GM18870 (cell line): ENCODE data around the gene FRMPD4.
"Not testable (repeated sequence)": the region's sequence is repeated elsewhere in the genome, so short reads cannot be mapped to it uniquely, and the experiment has no call there.

Experiments
- ATAC-seq: cut with Tn5 transposase; IDR thresholded peaks from one replicate; pipeline ENCODE4 v1.9.1; 2021; ENCODE audit warnings: moderate library complexity; ENCODE audit not compliant: unreplicated experiment

FRMPD4 gene

GRCh38 chrX:12138361-12139313 is at the start of gene FRMPD4:
FRMPD4 (plus strand) TSS chrX:12138473; CDS start chrX:12138972, 499 bp downstream.
- no peak for ATAC-seq

GRCh38 chrX:12089740-12090139 is 48.5 kb upstream of the FRMPD4 start:
- no peak for ATAC-seq

GRCh38 chrX:12113321-12113720 is 25.0 kb upstream of the FRMPD4 start:
- ATAC-seq = no peak

- no peak for ATAC-seq
Measured at GRCh38 chrX:12115377-12115776, 22.9 kb upstream of the FRMPD4 start.

- no peak for ATAC-seq
Measured at GRCh38 chrX:12118134-12118533, 20.1 kb upstream of the FRMPD4 start.

- no peak for ATAC-seq
Measured at GRCh38 chrX:12128017-12128416, 10.3 kb upstream of the FRMPD4 start.

GRCh38 chrX:12137951-12138360 is 317 bp upstream of the FRMPD4 start:
- no peak for ATAC-seq

GRCh38 chrX:12139934-12140611 is 1.8 kb downstream of the FRMPD4 start:
- no peak for ATAC-seq

- ATAC-seq = no peak
Measured at GRCh38 chrX:12141511-12141910, 3.2 kb downstream of the FRMPD4 start.

GRCh38 chrX:12142661-12143060 is 4.4 kb downstream of the FRMPD4 start:
- no peak for ATAC-seq

GRCh38 chrX:12145402-12145801 is 7.1 kb downstream of the FRMPD4 start:
- no peak for ATAC-seq

GRCh38 chrX:12149670-12150407 is 11.6 kb downstream of the FRMPD4 start:
- no peak for ATAC-seq

- ATAC-seq = no peak
Measured at GRCh38 chrX:12153317-12153716, 15.0 kb downstream of the FRMPD4 start.

- no peak for ATAC-seq
Measured at GRCh38 chrX:12153741-12154140, 15.5 kb downstream of the FRMPD4 start.

GRCh38 chrX:12159799-12160198 is 21.5 kb downstream of the FRMPD4 start:
- no peak for ATAC-seq

GRCh38 chrX:12162420-12162819 is 24.1 kb downstream of the FRMPD4 start:
- ATAC-seq = no peak

GRCh38 chrX:12164180-12164579 is 25.9 kb downstream of the FRMPD4 start:
- ATAC-seq = not testable (repeated sequence)

GRCh38 chrX:12170755-12171154 is 32.5 kb downstream of the FRMPD4 start:
- no peak for ATAC-seq

- no peak for ATAC-seq
Measured at GRCh38 chrX:12174358-12174757, 36.1 kb downstream of the FRMPD4 start.

- ATAC-seq = no peak
Measured at GRCh38 chrX:12197030-12197429, 58.8 kb downstream of the FRMPD4 start.

- no peak for ATAC-seq
Measured at GRCh38 chrX:12206413-12206812, 68.1 kb downstream of the FRMPD4 start.
